H7 (cell line): Measurements from ENCODE around the gene HHIPL1. TPM values are rescaled to one million over a fixed set of nuclear protein-coding genes. Genes with fewer than 3 reads are reported as not detected.

Experiments
- DNase-seq: peaks from one replicate; pipeline ENCODE4 v3.0.0; 2012
- H3K27me3 ChIP-seq: 2 replicates; pipeline ENCODE4 v1.6.0; 2011; ENCODE audit warnings: mild to moderate bottlenecking, low read length; ENCODE audit not compliant: control insufficient read depth, insufficient read depth
- H3K36me3 ChIP-seq: replicated peaks from 2 replicates; pipeline ENCODE4 v1.5.1; 2011; ENCODE audit warnings: low read length; ENCODE audit not compliant: control insufficient read depth, insufficient read depth
- H3K4me3 ChIP-seq: 2 replicates; pipeline ENCODE4 v1.5.1; 2011; ENCODE audit warnings: low read depth, mild to moderate bottlenecking, control low read depth, low read length, moderate library complexity; ENCODE audit not compliant: insufficient read depth
- total RNA-seq: library from RNA; depleted of rRNA; stranded (reverse); fragments of >200 nt; shearing (Covaris generic); gene quantifications from 2 replicates; pipeline ENCODE4 v1.2.3, GENCODE V29; 2014

Gene HHIPL1
- total RNA-seq, 1 experiment from 2014 or later = 3.4 TPM

- no peak for DNase-seq
- no peaks in the 10 kb centered on the region for H3K27me3 ChIP-seq
- H3K36me3 ChIP-seq = no peaks in the 10 kb centered on the region
- H3K4me3 ChIP-seq = no peak overlapping the region
These were observed 58.5 kb downstream of the HHIPL1 start for GRCh38 chr14:99703381-99703780.

DNA sequence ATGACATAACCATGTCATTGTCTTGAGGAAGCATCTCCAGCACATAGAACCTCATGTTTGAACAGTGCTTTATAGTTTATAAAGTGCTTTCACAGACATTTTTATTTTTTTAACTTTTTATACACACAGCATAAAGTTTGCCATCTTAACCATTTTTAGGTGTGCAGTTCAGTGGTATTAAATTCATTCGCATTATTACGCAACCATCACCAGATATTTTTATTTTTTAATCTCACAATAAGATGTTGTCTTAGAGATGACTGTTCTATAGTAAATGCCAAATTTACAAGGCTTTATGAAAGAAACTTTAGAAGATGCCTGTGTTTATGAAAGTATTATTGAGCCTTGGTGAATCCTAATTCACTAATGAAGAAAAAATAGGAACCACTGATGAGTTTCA lies 59.1 kb downstream of the HHIPL1 start:
- no peak for DNase-seq
- no peaks in the 10 kb centered on the region for H3K36me3 ChIP-seq
- H3K27me3 ChIP-seq = no peaks in the 10 kb centered on the region
- no peak overlapping the region for H3K4me3 ChIP-seq

- no peak for DNase-seq
- Histone ChIP-seq H3K36me3 (no peaks in the 10 kb centered on the region), H3K4me3 (no peak overlapping the region), H3K27me3 (no peaks in the 10 kb centered on the region)
These were observed 61.4 kb downstream of the HHIPL1 start for GRCh38 chr14:99706107-99706900.

- DNase-seq = peak; percentile 22
- Histone ChIP-seq H3K27me3 (no peaks in the 10 kb centered on the region), H3K4me3 (no peak overlapping the region), H3K36me3 (no peaks in the 10 kb centered on the region)
These were observed 62.5 kb downstream of the HHIPL1 start for GRCh38 chr14:99707420-99707819.

- H3K27me3 ChIP-seq = no peaks in the 10 kb centered on the region
- no peaks in the 10 kb centered on the region for H3K36me3 ChIP-seq
- DNase-seq = peak; percentile 19
- no peak overlapping the region for H3K4me3 ChIP-seq
These were observed 63.0 kb downstream of the HHIPL1 start for GRCh38 chr14:99707921-99708320.

DNA sequence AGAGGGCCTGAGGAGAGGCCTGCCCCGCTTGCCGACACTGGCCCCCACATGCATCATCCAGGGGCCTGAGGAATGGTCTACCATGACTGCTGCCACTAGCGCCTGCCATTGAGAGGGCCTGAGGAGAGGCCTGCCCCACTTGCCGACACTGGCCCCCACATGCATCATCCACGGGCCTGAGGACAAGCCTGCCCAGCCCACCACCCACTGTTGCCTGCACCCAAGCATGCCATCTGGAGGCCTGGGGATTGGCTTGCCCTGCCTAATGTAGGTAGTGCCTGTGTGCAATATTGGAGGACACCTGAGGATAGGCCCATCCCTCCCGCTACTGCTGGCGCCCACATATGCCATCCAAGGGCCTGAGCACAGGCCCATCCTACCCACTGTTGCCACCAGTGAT lies 63.5 kb downstream of the HHIPL1 start:
- Histone ChIP-seq H3K27me3 (no peaks in the 10 kb centered on the region), H3K36me3 (no peaks in the 10 kb centered on the region), H3K4me3 (no peak overlapping the region)
- no peak for DNase-seq

GRCh38 chr14:99713972-99714371 lies 69.0 kb downstream of the HHIPL1 start:
- Histone ChIP-seq H3K4me3 (no peak overlapping the region), H3K36me3 (no peaks in the 10 kb centered on the region), H3K27me3 (no peaks in the 10 kb centered on the region)
- no peak for DNase-seq

DNA sequence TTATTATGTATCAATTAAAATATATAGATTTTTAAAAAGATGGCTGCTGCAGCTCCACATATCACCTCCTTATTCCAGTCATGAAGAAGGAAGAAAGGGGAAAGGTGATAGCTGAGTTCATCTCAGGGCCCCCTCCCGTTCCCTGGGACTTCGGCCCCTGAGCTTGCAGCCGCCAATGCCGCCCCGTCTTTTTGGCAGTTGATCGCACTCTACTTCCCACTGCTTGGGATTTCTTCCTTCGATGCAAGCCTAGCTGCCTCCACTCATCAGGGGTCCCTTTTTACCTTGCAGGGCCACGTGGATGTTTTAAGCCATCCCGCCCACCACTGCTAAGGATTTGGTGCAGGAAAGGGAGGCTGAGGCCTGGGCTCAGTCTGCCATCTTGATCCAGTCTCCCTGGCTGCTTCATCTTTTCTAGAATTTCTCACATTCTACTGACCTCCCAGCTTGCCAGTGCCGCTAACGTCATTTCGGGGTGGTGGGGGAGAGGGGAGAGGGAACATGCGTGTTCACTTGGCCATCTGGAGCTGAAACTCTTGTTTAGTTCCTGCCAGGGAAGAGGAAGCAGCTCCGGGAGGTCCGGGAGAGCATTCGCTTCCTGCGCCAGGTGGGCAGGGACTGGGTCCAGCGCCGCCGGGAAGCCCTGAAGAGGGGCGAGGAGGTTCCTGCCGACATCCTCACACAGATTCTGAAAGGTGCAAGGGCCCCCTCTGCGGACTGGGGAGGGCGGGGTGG lies 70.5 kb downstream of the HHIPL1 start:
- H3K4me3 ChIP-seq = no peak overlapping the region
- H3K36me3 ChIP-seq = no peaks in the 10 kb centered on the region
- H3K27me3 ChIP-seq = no peaks in the 10 kb centered on the region
- peak; percentile 36 for DNase-seq

DNA sequence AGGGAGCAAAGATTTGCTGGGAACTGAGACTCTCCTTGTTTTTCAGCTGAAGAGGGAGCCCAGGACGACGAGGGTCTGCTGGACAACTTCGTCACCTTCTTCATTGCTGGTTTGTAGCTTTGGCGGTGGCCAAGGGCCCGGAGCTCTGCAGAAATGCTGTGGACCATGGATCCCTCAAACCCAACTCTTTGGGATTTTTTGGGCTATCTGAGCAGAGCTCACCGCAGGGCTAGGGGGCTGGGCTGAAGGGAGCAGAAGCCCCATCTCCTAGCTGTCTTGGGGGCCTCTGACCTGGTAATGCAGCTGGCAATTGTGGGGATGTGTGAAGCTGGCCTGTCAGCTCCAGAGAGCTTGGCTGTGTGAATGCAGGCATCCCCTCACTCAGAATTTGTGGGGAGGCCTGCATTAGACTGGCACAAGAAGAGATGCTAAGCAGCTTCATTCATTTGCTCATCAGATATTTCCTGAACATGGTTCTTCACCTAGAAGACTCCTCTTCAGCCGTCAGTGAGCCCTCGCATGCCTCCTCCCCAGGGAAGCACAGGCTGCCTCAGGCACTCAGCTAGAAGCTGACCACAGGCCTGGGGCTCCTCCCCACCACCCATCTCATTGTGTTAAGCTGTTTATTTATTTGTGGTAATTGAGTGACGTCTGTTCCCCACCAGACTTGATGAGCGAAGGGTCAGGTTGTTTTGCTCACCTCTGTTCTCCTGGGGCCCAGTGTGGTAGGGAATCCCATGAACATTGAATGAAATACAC lies 71.3 kb downstream of the HHIPL1 start:
- peak; percentile 23 for DNase-seq
- Histone ChIP-seq H3K27me3 (no peaks in the 10 kb centered on the region), H3K4me3 (no peak overlapping the region), H3K36me3 (no peaks in the 10 kb centered on the region)

DNA sequence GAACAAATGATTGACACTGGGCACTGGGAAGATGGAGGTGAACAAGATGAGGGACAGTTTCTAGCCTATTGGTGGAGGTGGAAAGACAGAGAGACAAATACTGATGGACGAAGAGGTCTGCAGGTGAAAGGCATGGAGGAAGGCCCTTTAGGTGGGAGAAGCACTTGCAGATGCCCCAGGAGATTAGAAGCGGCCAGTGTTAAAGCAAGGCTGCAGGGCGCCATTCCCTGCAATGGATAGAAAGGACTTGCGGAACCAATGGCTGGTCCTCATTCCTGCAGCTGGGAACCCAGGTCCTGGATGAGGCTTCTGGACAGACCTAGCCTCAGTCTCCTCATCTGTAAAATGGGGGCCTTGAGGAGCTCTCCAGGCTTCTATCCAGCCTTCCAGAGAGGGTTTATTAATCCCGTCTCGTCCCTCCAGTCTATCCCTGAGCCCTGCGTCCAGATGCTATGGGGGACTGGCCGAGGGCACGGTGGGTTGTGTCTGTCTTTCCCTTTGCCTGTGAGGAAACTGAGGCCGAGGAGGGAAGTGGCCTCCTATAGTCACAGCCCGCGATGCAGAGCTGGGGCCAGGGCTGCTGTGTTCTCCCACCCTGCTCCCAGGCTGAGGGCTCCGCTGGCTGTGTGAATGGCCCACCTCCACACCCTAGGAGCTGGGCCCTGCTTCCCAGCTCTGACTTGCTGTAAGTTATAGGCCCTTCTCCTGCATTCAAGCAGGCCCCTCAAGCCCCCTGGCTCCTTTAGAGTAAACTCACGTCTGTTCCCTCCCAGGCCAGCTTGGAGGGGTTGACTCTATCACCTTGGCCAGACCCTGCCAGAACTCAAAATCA lies 72.1 kb downstream of the HHIPL1 start:
- H3K4me3 ChIP-seq = no peak overlapping the region
- DNase-seq = peak; percentile 19
- H3K36me3 ChIP-seq = no peaks in the 10 kb centered on the region
- H3K27me3 ChIP-seq = no peaks in the 10 kb centered on the region

DNA sequence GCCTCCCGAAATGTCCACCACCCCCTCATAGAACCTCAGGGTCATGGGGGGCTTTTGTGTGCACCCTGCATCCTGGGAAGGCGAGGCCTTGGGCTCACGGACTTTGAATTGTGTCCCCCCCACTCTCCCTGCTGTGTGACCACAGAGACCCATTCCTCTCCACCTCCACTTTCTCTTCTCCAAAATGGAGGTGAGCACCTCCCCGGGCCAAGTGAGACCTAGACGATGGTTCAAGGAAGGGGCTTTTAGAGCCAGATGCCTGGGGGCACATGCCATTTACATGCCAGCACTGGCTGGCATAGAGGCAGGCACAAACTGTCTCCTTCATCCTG lies 72.7 kb downstream of the HHIPL1 start:
- no peak for DNase-seq
- H3K27me3 ChIP-seq = no peaks in the 10 kb centered on the region
- no peak overlapping the region for H3K4me3 ChIP-seq
- no peaks in the 10 kb centered on the region for H3K36me3 ChIP-seq

- no peaks in the 10 kb centered on the region for H3K36me3 ChIP-seq
- no peak overlapping the region for H3K4me3 ChIP-seq
- no peaks in the 10 kb centered on the region for H3K27me3 ChIP-seq
- peak; percentile 47 for DNase-seq
These were observed 73.3 kb downstream of the HHIPL1 start for GRCh38 chr14:99718031-99718810.

- peak; percentile 7 for DNase-seq
- Histone ChIP-seq H3K27me3 (no peaks in the 10 kb centered on the region), H3K4me3 (no peak overlapping the region), H3K36me3 (no peaks in the 10 kb centered on the region)
These were observed 73.9 kb downstream of the HHIPL1 start for GRCh38 chr14:99718811-99719192.
